SK-N-SH treated with all-trans-retinoic acid at 6 μM for 48 hours (cell line): ENCODE measurements around the gene IKZF1.

Source experiments
- ATAC-seq: fragments of 200-7000 bp; cut with Tn5 transposase; 3 replicates; pipeline ENCODE4 v1.9.1; 2020; ENCODE audit warnings: mild to moderate bottlenecking, moderate library complexity
- ARNTL ChIP-seq: fragments of 450-650 bp; formaldehyde crosslinking; IDR thresholded peaks from 2 replicates; pipeline ENCODE4 v1.5.0; 2020; ENCODE audit warnings: low read depth, mild to moderate bottlenecking, moderate library complexity, borderline replicate concordance
- BACH2 ChIP-seq: fragments of 250-450 bp; sonication (Bioruptor Pico); IDR thresholded peaks from 2 replicates; pipeline ENCODE4 v1.9.0; 2021; ENCODE audit warnings: mild to moderate bottlenecking, borderline replicate concordance
- CREB5 ChIP-seq: fragments of 250-450 bp; sonication (Bioruptor Pico); IDR thresholded peaks from 2 replicates; pipeline ENCODE4 v1.5.1; 2020; ENCODE audit warnings: low read depth, mild to moderate bottlenecking, moderate library complexity
- CSDC2 ChIP-seq: fragments of 250-450 bp; sonication (Bioruptor Pico); IDR thresholded peaks from 2 replicates; pipeline ENCODE4 v1.5.0; 2020; ENCODE audit warnings: mild to moderate bottlenecking, moderate library complexity
- CSRNP3 ChIP-seq: fragments of 250-450 bp; sonication (Bioruptor Pico); IDR thresholded peaks from 2 replicates; pipeline ENCODE4 v1.5.1; 2021; ENCODE audit warnings: mild to moderate bottlenecking, moderate library complexity
- ESRRG ChIP-seq: fragments of 250-450 bp; sonication (Bioruptor Pico); IDR thresholded peaks from 2 replicates; pipeline ENCODE4 v1.6.1; 2021; ENCODE audit warnings: mild to moderate bottlenecking
- GLIS3 ChIP-seq: fragments of 250-450 bp; sonication (Bioruptor Pico); IDR thresholded peaks from 2 replicates; pipeline ENCODE4 v1.5.0; 2020; ENCODE audit warnings: mild to moderate bottlenecking, moderate library complexity
- ISL1 ChIP-seq: fragments of 250-450 bp; sonication (Bioruptor Pico); IDR thresholded peaks from 2 replicates; pipeline ENCODE4 v2.1.2; 2022; ENCODE audit warnings: mild to moderate bottlenecking, moderate library complexity
- OSR1 ChIP-seq: fragments of 250-450 bp; sonication (Bioruptor Pico); IDR thresholded peaks from 2 replicates; pipeline ENCODE4 v1.8.0; 2022; ENCODE audit warnings: moderate library complexity, mild to moderate bottlenecking, inconsistent platforms
- PATZ1 ChIP-seq: fragments of 250-450 bp; sonication (Bioruptor Pico); IDR thresholded peaks from 2 replicates; pipeline ENCODE4 v1.8.0; 2020; ENCODE audit warnings: mild to moderate bottlenecking, moderate library complexity, borderline replicate concordance
- POU6F1 ChIP-seq: fragments of 250-450 bp; sonication (Bioruptor Pico); IDR thresholded peaks from 2 replicates; pipeline ENCODE4 v1.8.0; 2021; ENCODE audit warnings: low read depth, mild to moderate bottlenecking, moderate library complexity, borderline replicate concordance
- PPARA ChIP-seq: fragments of 250-450 bp; sonication (Bioruptor Pico); IDR thresholded peaks from 2 replicates; pipeline ENCODE4 v1.5.0; 2020; ENCODE audit warnings: mild to moderate bottlenecking, borderline replicate concordance
- RARB ChIP-seq: fragments of 250-450 bp; sonication (Bioruptor Pico); IDR thresholded peaks from 2 replicates; pipeline ENCODE4 v1.8.0; 2021; ENCODE audit warnings: mild to moderate bottlenecking, moderate library complexity
- SNAI2 ChIP-seq: fragments of 250-450 bp; sonication (Bioruptor Pico); IDR thresholded peaks from 2 replicates; pipeline ENCODE4 v1.5.0; 2020; ENCODE audit warnings: mild to moderate bottlenecking, moderate library complexity
- TCF4 ChIP-seq: fragments of 250-450 bp; sonication (Bioruptor Pico); IDR thresholded peaks from 2 replicates; pipeline ENCODE4 v1.8.0; 2021; ENCODE audit warnings: mild to moderate bottlenecking, moderate library complexity, borderline replicate concordance
- TOX ChIP-seq: fragments of 250-450 bp; sonication (Bioruptor Pico); IDR thresholded peaks from 2 replicates; pipeline ENCODE4 v1.8.0; 2021; ENCODE audit warnings: mild to moderate bottlenecking, moderate library complexity, borderline replicate concordance
- TSHZ2 ChIP-seq: fragments of 250-450 bp; sonication (Bioruptor Pico); IDR thresholded peaks from 2 replicates; pipeline ENCODE4 v1.5.0; 2020; ENCODE audit warnings: mild to moderate bottlenecking, moderate library complexity
- ZC3H10 ChIP-seq: fragments of 250-450 bp; sonication (Bioruptor Pico); IDR thresholded peaks from 2 replicates; pipeline ENCODE4 v1.5.1; 2021; ENCODE audit warnings: mild to moderate bottlenecking, moderate library complexity
- ZFP3 ChIP-seq: fragments of 250-450 bp; sonication (Bioruptor Pico); IDR thresholded peaks from 2 replicates; pipeline ENCODE4 v1.5.0; 2020; ENCODE audit warnings: mild to moderate bottlenecking, moderate library complexity
- ZFP30 ChIP-seq: fragments of 450-650 bp; formaldehyde crosslinking; IDR thresholded peaks from 2 replicates; pipeline ENCODE4 v1.5.0; 2022; ENCODE audit warnings: mild to moderate bottlenecking, moderate library complexity
- ZNF565 ChIP-seq: fragments of 450-650 bp; formaldehyde crosslinking; conservative IDR thresholded peaks from 2 replicates; pipeline ENCODE4 v1.5.0; 2020; ENCODE audit warnings: low read depth, mild to moderate bottlenecking, moderate library complexity
- ZNF70 ChIP-seq: fragments of 450-650 bp; formaldehyde crosslinking; IDR thresholded peaks from 2 replicates; pipeline ENCODE4 v1.5.0; 2020; ENCODE audit warnings: mild to moderate bottlenecking, moderate library complexity
- ZNF8 ChIP-seq: fragments of 450-650 bp; formaldehyde crosslinking; IDR thresholded peaks from 2 replicates; pipeline ENCODE4 v1.5.0; 2020; ENCODE audit warnings: mild to moderate bottlenecking, moderate library complexity

The IKZF1 gene

GRCh38 chr7:50348469-50349162 lies 44.1 kb downstream of the IKZF1 start:
- no peak for ATAC-seq
- TF ChIP-seq CSRNP3 (CRISPR knock-in tag) (no peak), TOX (no peak), SNAI2 (no peak), POU6F1 (no peak), ISL1 (CRISPR knock-in tag) (no peak), ZNF565 (CRISPR knock-in tag) (no peak), CREB5 (no peak), ZNF8 (CRISPR knock-in tag) (no peak), GLIS3 (CRISPR knock-in tag) (no peak), ESRRG (no peak), CSDC2 (CRISPR knock-in tag) (no peak), TCF4 (CRISPR knock-in tag) (no peak), ZC3H10 (CRISPR knock-in tag) (no peak), ZFP3 (no peak), BACH2 (CRISPR knock-in tag) (no peak), RARB (CRISPR knock-in tag) (no peak), PATZ1 (CRISPR knock-in tag) (no peak), ZNF70 (CRISPR knock-in tag) (no peak), OSR1 (CRISPR knock-in tag) (no peak), TSHZ2 (no peak)

- ATAC-seq = no peak
- TF ChIP-seq ZNF8 (CRISPR knock-in tag) (no peak), ZC3H10 (CRISPR knock-in tag) (no peak), SNAI2 (no peak), ZNF70 (CRISPR knock-in tag) (no peak), PPARA (CRISPR knock-in tag) (no peak), GLIS3 (CRISPR knock-in tag) (no peak), ZNF565 (CRISPR knock-in tag) (no peak), ISL1 (CRISPR knock-in tag) (no peak), PATZ1 (CRISPR knock-in tag) (no peak), CSDC2 (CRISPR knock-in tag) (no peak), BACH2 (CRISPR knock-in tag) (no peak), TOX (no peak), POU6F1 (no peak), OSR1 (CRISPR knock-in tag) (no peak), TSHZ2 (no peak), ZFP3 (no peak), ARNTL (no peak), ZFP30 (CRISPR knock-in tag) (no peak)
Measured at GRCh38 chr7:50349399-50349798, 44.9 kb downstream of the IKZF1 start.
